ENCODE results near the gene MST1.

The MST1 gene

GRCh38 chr3:49673715-49674496 is 15.4 kb downstream of the MST1 start, which contains the start of gene APEH:
Gene APEH, plus strand, starts transcription at chr3:49674351. Its CDS starts 51 bp downstream, at chr3:49674402.
- DNase-seq = no peak

GRCh38 chr3:49673121-49673714 is 16.1 kb downstream of the MST1 start:
- DNase-seq = no peak

GRCh38 chr3:49671291-49672288 is 17.7 kb downstream of the MST1 start:
- DNase-seq = no peak

GRCh38 chr3:49670940-49671290 is 18.4 kb downstream of the MST1 start:
- no peak for DNase-seq

- DNase-seq = no peak
Measured at GRCh38 chr3:49669352-49669751, 19.9 kb downstream of the MST1 start.

GRCh38 chr3:49668861-49669260 is 20.4 kb downstream of the MST1 start:
- no peak for DNase-seq

- no peak for DNase-seq
Measured at GRCh38 chr3:49668414-49668797, 20.9 kb downstream of the MST1 start.

- no peak for DNase-seq
Measured at GRCh38 chr3:49667701-49668413, 21.4 kb downstream of the MST1 start.

GRCh38 chr3:49666592-49666991 is 22.7 kb downstream of the MST1 start:
- no peak for DNase-seq

GRCh38 chr3:49665822-49666519 is 23.3 kb downstream of the MST1 start:
- DNase-seq = no peak

GRCh38 chr3:49664300-49664699 is 25.0 kb downstream of the MST1 start:
- DNase-seq = no peak

- no peak for DNase-seq
Measured at GRCh38 chr3:49663831-49664230, 25.4 kb downstream of the MST1 start.

- no peak for DNase-seq
Measured at GRCh38 chr3:49662720-49663413, 26.4 kb downstream of the MST1 start.

- no peak for DNase-seq
Measured at GRCh38 chr3:49662021-49662420, 27.3 kb downstream of the MST1 start.

- DNase-seq = no peak
Measured at GRCh38 chr3:49661281-49661680, 28.0 kb downstream of the MST1 start.

- no peak for DNase-seq
Measured at GRCh38 chr3:49659756-49660155, 29.5 kb downstream of the MST1 start.

- DNase-seq = no peak
Measured at GRCh38 chr3:49658711-49659110, 30.6 kb downstream of the MST1 start.

GRCh38 chr3:49657208-49657915 is 31.9 kb downstream of the MST1 start:
- no peak for DNase-seq

- DNase-seq = no peak
Measured at GRCh38 chr3:49656541-49657112, 32.6 kb downstream of the MST1 start.

- DNase-seq = no peak
Measured at GRCh38 chr3:49655731-49656285, 33.5 kb downstream of the MST1 start.
